A172 (cell line): ENCODE measurements around the gene TK1. TPM values are rescaled to one million over a fixed set of nuclear protein-coding genes. Genes with fewer than 3 reads are reported as not detected.

Experiments
- DNase-seq: peaks from one replicate; pipeline ENCODE4 v3.0.0-alpha.2; 2015; ENCODE audit warnings: low spot score
- total RNA-seq: library from RNA; depleted of rRNA; stranded (reverse); fragments of >200 nt; shearing (Covaris generic); gene quantifications from 2 replicates; pipeline ENCODE4 v1.2.3, GENCODE V29; 2014

TK1 gene
- total RNA-seq, 1 experiment from 2014 or later: 152 TPM

GRCh38 chr17:78219396-78220150, 32.7 kb upstream of the TK1 start:
- DNase-seq: no peak

- no peak for DNase-seq
Measured at GRCh38 chr17:78214706-78215061, 27.8 kb upstream of the TK1 start.

GRCh38 chr17:78214016-78214705, 27.3 kb upstream of the TK1 start, which contains the start of gene BIRC5:
TSS of gene BIRC5 (plus strand) at chr17:78214253. CDS start at chr17:78214317, 64 bp downstream.
- peak; percentile 76 for DNase-seq

- no peak for DNase-seq
Measured at GRCh38 chr17:78211032-78211431, 24.2 kb upstream of the TK1 start.

GRCh38 chr17:78210111-78210510, 23.3 kb upstream of the TK1 start:
- DNase-seq: no peak

GRCh38 chr17:78208486-78208885, 21.6 kb upstream of the TK1 start:
- DNase-seq: no peak

- DNase-seq: no peak
Measured at GRCh38 chr17:78206298-78206697, 19.4 kb upstream of the TK1 start.

GRCh38 chr17:78205124-78205775, 18.4 kb upstream of the TK1 start:
- no peak for DNase-seq

- DNase-seq: no peak
Measured at GRCh38 chr17:78204387-78205123, 17.7 kb upstream of the TK1 start.

- no peak for DNase-seq
Measured at GRCh38 chr17:78202666-78203065, 15.8 kb upstream of the TK1 start.

GRCh38 chr17:78200451-78200850, 13.6 kb upstream of the TK1 start:
- DNase-seq: no peak

GRCh38 chr17:78197147-78197832, 10.4 kb upstream of the TK1 start:
- peak; percentile 53 for DNase-seq

GRCh38 chr17:78196716-78197115, 9.9 kb upstream of the TK1 start:
- DNase-seq: no peak

- DNase-seq: peak; percentile 71
Measured at GRCh38 chr17:78185981-78186691, 716 bp downstream of the TK1 start.

- no peak for DNase-seq
Measured at GRCh38 chr17:78184868-78185267, 2.0 kb downstream of the TK1 start.

- DNase-seq: no peak
Measured at GRCh38 chr17:78184351-78184750, 2.5 kb downstream of the TK1 start.

- no peak for DNase-seq
Measured at GRCh38 chr17:78183916-78184315, 2.9 kb downstream of the TK1 start.

- DNase-seq: no peak
Measured at GRCh38 chr17:78182504-78182903, 4.3 kb downstream of the TK1 start.

GRCh38 chr17:78180508-78180907, 6.3 kb downstream of the TK1 start:
- DNase-seq: no peak

- no peak for DNase-seq
Measured at GRCh38 chr17:78180083-78180482, 6.8 kb downstream of the TK1 start.

- DNase-seq: no peak
Measured at GRCh38 chr17:78179372-78179771, 7.5 kb downstream of the TK1 start.
